OCI-LY1 (cell line): Measurements from ENCODE around the gene STK11IP.

ENCODE experiments used
- H2AFZ ChIP-seq: fragments of 200-600 bp; sonication (generic), shearing (Covaris generic); 2 replicates; pipeline ENCODE4 v1.6.0; 2014; ENCODE audit warnings: antibody characterized with exemption, mild to moderate bottlenecking, low read length
- H3F3A ChIP-seq: fragments of 200-600 bp; sonication (generic), shearing (Covaris generic); 2 replicates; pipeline ENCODE4 v1.6.0; 2014; ENCODE audit warnings: mild to moderate bottlenecking, antibody characterized with exemption, low read length, moderate library complexity; ENCODE audit not compliant: insufficient read depth
- H3K27ac ChIP-seq: fragments of 200-600 bp; sonication (generic); 2 replicates; pipeline ENCODE4 v1.5.1; 2014; ENCODE audit warnings: low read length, mixed run types, mild to moderate bottlenecking, low read depth; ENCODE audit not compliant: poor library complexity, severe bottlenecking
- H3K27me3 ChIP-seq: fragments of 200-600 bp; sonication (generic); 2 replicates; pipeline ENCODE4 v1.6.0; 2014; ENCODE audit warnings: antibody characterized with exemption, mild to moderate bottlenecking, low read length, moderate library complexity; ENCODE audit not compliant: insufficient read depth
- H3K36me3 ChIP-seq: fragments of 200-600 bp; sonication (generic); 2 replicates; pipeline ENCODE4 v1.6.1; 2014; ENCODE audit warnings: mild to moderate bottlenecking, antibody characterized with exemption, low read length, moderate library complexity, mixed read lengths; ENCODE audit not compliant: insufficient read depth
- H3K4me1 ChIP-seq: fragments of 200-600 bp; sonication (generic); 2 replicates; pipeline ENCODE4 v1.5.1; 2014; ENCODE audit warnings: mild to moderate bottlenecking, low read length, moderate library complexity; ENCODE audit not compliant: insufficient read depth, severe bottlenecking
- H3K4me2 ChIP-seq: fragments of 200-600 bp; sonication (generic), shearing (Covaris generic); 2 replicates; pipeline ENCODE4 v1.6.1; 2014; ENCODE audit warnings: low read length
- H3K4me3 ChIP-seq: fragments of 200-600 bp; sonication (generic); 2 replicates; pipeline ENCODE4 v1.5.1; 2014; ENCODE audit warnings: low read length, low read depth, mild to moderate bottlenecking, mixed read lengths; ENCODE audit not compliant: poor library complexity, severe bottlenecking
- H3K79me2 ChIP-seq: fragments of 200-600 bp; shearing (Covaris generic); 2 replicates; pipeline ENCODE4 v1.6.1; 2016; ENCODE audit warnings: mixed run types, low read length, mixed read lengths; ENCODE audit not compliant: insufficient read depth
- H3K9ac ChIP-seq: fragments of 200-600 bp; sonication (generic), shearing (Covaris generic); 2 replicates; pipeline ENCODE4 v1.6.1; 2014; ENCODE audit warnings: mild to moderate bottlenecking, low read length, mixed read lengths
- H3K9me2 ChIP-seq: fragments of 200-600 bp; sonication (generic), shearing (Covaris generic); 2 replicates; pipeline ENCODE4 v1.6.1; 2014; ENCODE audit warnings: low read depth, mild to moderate bottlenecking, low read length, mixed read lengths
- H3K9me3 ChIP-seq: fragments of 200-600 bp; shearing (Covaris generic); 2 replicates; pipeline ENCODE4 v1.6.1; 2014; ENCODE audit warnings: low read length, mixed read lengths
- H4K20me1 ChIP-seq: fragments of 200-600 bp; sonication (generic), shearing (Covaris generic); 2 replicates; pipeline ENCODE4 v1.6.0; 2016; ENCODE audit warnings: mild to moderate bottlenecking, low read length; ENCODE audit not compliant: insufficient read depth
- EZH2 ChIP-seq: fragments of 200-600 bp; sonication (generic), shearing (Covaris generic); IDR thresholded peaks from 2 replicates; pipeline ENCODE4 v1.8.0; 2017; ENCODE audit warnings: borderline replicate concordance, mixed run types, mild to moderate bottlenecking, antibody characterized with exemption, low read length, moderate library complexity, mixed read lengths
- TF ChIP-seq, protein P1 (sequence below): fragments of 200-600 bp; sonication (generic), shearing (Covaris generic); IDR thresholded peaks from 2 replicates; pipeline ENCODE4 v1.5.1; 2017; ENCODE audit warnings: mild to moderate bottlenecking, antibody characterized with exemption, low read length, moderate library complexity, mixed read lengths

The STK11IP gene

DNA sequence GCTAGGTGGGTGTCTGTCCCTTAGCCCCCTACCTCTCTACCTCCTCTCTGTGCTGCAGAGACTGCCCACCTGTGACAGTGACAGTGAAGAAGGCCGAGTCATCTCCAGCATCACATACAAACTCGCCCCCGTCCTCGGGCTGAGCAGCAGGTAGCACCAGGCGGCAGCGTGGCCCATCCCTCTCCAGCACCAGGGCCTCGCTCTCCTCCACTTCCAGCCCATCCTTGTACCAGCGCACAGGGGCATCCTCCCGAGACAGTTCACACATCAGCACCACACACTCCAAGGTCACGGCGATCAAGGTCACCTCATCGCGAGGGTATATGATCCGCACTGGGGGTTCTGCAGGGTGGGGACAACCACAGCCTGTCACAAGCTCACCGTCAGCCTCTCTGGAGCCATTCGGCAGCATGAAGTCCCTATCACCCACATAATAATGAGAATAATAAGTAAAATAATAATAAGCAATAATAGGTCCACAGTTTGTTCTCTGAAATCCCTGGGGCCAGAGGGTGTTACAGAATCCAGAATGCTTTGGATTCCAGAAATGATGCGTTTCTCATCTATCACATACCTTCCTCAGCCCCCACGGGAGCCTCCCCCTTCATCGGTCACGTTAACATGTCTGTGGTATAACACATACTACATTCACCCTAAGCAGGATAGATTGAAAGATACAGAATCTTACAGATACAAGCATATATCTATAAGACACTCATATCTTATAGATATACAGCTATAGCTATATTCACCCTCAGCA is 38.3 kb upstream of the STK11IP start:
- H3K9ac ChIP-seq: no peak overlapping the region
- no peak overlapping the region for H3K4me2 ChIP-seq
- no peaks in the 10 kb centered on the region for H4K20me1 ChIP-seq
- H3K9me3 ChIP-seq: no peaks in the 10 kb centered on the region
- H3K4me3 ChIP-seq: no peak overlapping the region
- no peak overlapping the region for H3K27ac ChIP-seq
- H3K79me2 ChIP-seq: no peaks in the 10 kb centered on the region
- H2AFZ ChIP-seq: no peak overlapping the region
- H3K9me2 ChIP-seq: no peaks in the 10 kb centered on the region
- H3K36me3 ChIP-seq: no peaks in the 10 kb centered on the region
- peaks cover 6% of the 10 kb centered on the region; the same call in 1 of the 2 replicates for H3K27me3 ChIP-seq
- H3F3A ChIP-seq: no peaks in the 10 kb centered on the region
- H3K4me1 ChIP-seq: no peaks in the 10 kb centered on the region
- TF ChIP-seq EZH2: no peak
- TF ChIP-seq, protein P1, sequence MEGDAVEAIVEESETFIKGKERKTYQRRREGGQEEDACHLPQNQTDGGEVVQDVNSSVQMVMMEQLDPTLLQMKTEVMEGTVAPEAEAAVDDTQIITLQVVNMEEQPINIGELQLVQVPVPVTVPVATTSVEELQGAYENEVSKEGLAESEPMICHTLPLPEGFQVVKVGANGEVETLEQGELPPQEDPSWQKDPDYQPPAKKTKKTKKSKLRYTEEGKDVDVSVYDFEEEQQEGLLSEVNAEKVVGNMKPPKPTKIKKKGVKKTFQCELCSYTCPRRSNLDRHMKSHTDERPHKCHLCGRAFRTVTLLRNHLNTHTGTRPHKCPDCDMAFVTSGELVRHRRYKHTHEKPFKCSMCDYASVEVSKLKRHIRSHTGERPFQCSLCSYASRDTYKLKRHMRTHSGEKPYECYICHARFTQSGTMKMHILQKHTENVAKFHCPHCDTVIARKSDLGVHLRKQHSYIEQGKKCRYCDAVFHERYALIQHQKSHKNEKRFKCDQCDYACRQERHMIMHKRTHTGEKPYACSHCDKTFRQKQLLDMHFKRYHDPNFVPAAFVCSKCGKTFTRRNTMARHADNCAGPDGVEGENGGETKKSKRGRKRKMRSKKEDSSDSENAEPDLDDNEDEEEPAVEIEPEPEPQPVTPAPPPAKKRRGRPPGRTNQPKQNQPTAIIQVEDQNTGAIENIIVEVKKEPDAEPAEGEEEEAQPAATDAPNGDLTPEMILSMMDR: no peak

DNA sequence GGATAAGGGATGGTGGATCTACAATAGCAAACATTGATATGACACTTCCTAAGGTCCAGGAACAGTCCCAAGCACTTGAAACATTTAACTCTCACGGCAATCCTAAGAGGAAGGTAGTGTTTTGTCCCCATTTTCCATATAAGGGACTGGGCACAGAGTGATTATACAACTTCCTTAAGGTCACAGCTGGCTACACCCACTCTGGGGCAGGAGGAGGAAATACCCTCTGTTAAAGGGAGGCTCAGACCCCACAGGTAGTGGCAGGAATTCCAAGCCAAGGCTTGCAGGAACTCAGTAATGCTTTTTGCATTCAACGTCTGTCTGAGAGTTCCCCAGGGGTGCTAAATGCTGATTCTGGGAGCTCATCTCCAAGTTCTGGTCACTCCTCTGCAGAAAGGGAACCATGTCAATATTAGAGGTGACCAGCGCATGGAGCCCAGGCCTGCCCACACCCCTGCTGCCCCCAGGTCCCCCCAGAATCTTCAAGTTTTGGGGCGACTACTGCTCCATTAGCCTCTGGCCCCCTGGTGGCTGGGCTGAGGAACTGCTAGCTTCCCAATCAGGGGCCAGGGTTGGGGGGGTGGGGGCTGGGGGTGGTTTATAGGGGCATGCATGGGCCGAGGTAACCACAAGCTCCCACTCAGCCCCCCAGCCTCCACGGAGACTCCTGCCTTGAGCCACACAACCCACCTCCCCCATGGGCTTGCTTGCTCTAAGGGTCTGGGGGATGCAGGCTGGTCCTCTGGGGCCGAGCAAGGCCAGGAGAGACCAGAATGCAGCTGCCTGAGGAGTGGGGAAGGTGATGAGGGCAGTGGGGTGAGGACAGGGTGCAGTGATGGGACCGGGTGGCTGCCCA is 37.4 kb upstream of the STK11IP start:
- H3K27ac ChIP-seq: no peak overlapping the region
- H3K36me3 ChIP-seq: no peaks in the 10 kb centered on the region
- no peak overlapping the region for H3K9ac ChIP-seq
- no peaks in the 10 kb centered on the region for H3K9me3 ChIP-seq
- no peak overlapping the region for H3K4me2 ChIP-seq
- no peaks in the 10 kb centered on the region for H3K9me2 ChIP-seq
- no peak overlapping the region for H2AFZ ChIP-seq
- H3F3A ChIP-seq: no peaks in the 10 kb centered on the region
- H3K79me2 ChIP-seq: no peaks in the 10 kb centered on the region
- H3K27me3 ChIP-seq: peaks cover 7% of the 10 kb centered on the region; the same call in 1 of the 2 replicates
- TF ChIP-seq, protein P1: peak; percentile 65
- no peak for TF ChIP-seq EZH2
- no peak overlapping the region for H3K4me3 ChIP-seq
- H3K4me1 ChIP-seq: no peaks in the 10 kb centered on the region
- no peaks in the 10 kb centered on the region for H4K20me1 ChIP-seq

DNA sequence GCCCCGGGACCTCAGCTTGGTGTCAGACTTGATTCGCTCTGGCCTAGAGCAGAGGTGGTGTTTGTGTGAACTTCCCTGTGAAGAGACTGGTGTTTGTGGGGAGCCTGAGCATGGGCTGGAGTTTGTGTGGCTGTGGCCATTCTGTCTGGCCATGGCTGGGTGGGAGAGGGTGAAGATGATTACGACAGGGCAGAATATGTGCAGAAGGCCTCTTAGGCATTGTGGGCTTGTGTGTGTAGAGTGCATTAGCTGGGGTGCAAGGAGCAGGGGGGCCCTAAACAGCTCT is 36.8 kb upstream of the STK11IP start:
- Histone ChIP-seq H3K4me2 (no peak overlapping the region), H4K20me1 (no peaks in the 10 kb centered on the region), H3K79me2 (no peaks in the 10 kb centered on the region), H3K27ac (no peak overlapping the region), H2AFZ (no peak overlapping the region), H3K9me2 (no peaks in the 10 kb centered on the region), H3K36me3 (no peaks in the 10 kb centered on the region), H3F3A (no peaks in the 10 kb centered on the region), H3K27me3 (peaks cover 7% of the 10 kb centered on the region; the same call in 1 of the 2 replicates), H3K9me3 (no peaks in the 10 kb centered on the region), H3K4me3 (no peak overlapping the region), H3K4me1 (no peaks in the 10 kb centered on the region), H3K9ac (no peak overlapping the region)
- no peak for TF ChIP-seq EZH2
- TF ChIP-seq, protein P1: no peak
